Stimulated activated CD8-positive, alpha-beta memory T cell treated with anti-CD3 and anti-CD28 coated beads, Interleukin-15, amount 100 ng/mL, for 48 hours (primary cell): ENCODE data around the gene ZNRD2.

ENCODE experiments used
- DNase-seq, 2 donors: peaks; one replicate each; pipeline ENCODE4 v3.0.0-alpha.2; 2020; ENCODE audit warnings: low read depth in 2 of 2

ZNRD2 gene

DNA sequence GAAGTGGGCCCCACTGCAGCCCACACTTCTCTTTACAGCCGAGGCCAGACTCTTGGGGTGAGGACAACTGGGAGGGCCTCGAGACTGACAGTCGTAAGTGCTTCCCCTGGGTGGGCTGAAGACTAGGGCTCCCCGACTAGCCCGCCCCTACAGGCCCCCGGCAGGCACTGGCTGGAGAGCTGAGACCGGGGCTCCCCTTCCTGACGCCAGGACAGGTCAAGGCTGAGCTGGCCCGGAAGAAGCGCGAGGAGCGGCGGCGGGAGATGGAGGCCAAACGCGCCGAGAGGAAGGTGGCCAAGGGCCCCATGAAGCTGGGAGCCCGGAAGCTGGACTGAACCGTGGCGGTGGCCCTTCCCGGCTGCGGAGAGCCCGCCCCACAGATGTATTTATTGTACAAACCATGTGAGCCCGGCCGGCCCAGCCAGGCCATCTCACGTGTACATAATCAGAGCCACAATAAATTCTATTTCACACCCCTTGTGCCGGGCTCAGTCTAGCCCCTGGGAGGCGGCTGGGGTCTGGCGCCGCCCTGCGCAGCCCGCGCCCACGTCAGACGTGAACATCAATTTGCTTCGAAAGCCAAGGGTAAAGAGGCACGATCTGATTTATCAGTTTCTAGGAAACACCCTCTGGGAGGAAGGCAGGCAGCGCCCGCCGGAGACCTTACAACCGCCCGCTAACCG, 31.9 kb upstream of the ZNRD2 start:
- no peak for DNase-seq

DNA sequence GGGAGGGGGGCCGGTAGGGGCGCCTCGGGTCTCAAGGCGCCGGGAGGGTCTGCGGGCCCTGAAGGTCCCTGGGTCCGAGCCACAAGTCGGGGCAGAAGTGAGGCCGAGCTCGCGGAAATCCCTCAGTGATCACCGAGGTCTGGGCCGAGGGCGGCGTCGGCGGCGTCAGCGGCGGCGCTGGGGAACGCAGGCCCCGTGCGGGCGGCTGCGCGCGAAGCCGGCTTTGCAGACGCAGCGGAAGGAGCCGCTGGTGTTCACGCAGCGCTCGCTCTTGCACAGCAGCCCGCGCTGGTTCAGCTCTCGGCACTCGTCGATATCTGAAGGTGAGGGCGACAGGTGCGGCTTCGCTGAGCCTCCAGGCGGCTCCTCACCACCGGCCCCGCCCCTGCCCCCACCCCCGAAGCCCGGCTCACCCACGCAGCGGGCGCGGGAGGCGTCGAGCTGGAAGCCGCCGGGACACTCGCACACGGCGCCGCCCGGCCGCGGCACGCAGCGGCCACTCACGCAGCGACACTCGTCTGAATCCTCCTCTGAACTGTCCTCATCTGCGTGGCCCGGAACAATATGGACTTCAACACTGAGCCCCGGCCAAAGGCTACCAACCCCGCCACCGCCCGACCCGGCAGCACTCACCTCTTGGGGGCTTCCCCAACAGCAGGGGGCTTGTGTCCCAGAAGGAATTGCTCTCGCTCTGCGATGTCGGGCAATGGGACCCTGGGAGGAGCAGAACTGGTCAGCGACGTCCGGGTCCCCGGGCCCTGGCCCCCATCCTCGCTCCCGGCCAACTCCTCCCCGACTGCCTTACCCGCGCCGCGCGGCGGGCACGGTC, 31.1 kb upstream of the ZNRD2 start:
- no peak for DNase-seq

DNA sequence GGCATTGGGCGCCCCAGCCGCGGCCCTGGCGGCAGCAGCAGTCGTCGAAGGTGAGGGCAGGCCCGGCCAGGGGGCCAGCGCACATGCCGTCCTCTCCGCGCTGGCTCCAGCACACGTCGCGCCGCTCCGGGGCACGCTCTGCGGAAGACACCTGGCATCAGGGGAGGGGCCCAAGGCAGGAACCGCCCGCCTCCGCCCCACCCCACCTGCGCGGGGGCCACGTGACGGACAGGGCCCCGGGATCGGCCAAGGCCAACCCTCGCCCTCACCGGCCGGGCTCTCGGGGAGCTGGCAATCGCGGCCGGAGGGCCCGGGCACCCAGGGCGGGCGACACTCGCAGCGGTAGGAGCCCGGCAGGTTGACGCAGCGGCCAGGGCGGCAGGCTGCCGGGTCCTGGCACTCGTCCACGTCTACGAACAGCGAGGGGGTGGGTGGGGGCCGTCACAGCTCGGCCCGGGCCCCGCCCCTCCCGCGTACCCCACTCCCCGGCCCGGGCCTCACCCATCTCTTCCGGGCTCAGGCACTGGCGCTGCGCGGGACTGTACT, 30.5 kb upstream of the ZNRD2 start:
- DNase-seq: no peak

DNA sequence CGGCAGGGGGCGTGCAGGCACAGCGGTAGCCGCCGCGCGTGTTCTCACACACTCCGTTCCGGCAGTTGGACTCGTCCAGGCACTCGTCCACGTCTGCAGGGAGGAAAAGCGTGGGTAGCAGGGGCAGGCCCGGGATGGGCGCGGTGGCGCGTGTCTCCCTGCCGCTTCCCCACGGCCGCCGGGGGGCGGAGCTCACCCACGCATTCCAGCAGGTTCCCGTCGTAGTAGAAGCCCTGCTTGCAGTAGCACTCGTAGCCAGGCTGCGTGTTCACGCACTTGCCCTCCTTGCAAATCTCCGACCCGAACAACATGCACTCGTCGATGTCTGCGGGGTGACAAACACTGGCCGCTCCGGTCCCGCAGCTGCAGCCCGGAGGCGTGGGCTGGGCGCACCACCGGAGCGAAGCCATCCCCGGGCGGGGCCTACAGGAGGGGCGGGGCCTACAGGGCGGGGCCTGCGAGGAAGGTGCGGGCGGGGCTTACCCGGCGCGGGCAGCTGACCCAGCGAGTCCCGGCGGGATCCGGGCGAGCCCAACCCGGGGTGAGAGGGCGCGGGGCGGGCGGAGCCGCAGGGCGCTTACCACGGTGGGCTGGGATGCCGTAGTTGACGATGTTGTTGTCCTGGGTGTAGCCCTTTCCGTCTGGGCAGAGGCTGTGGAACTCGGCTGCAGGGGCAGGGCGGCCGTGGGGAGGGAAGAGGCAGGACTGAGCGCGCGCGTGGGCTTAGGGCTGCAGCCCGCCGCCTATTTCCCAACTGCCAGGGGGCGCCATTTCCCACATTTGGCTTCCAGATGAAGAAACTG, 29.8 kb upstream of the ZNRD2 start:
- peak; percentile 74 to 85 for DNase-seq

DNA sequence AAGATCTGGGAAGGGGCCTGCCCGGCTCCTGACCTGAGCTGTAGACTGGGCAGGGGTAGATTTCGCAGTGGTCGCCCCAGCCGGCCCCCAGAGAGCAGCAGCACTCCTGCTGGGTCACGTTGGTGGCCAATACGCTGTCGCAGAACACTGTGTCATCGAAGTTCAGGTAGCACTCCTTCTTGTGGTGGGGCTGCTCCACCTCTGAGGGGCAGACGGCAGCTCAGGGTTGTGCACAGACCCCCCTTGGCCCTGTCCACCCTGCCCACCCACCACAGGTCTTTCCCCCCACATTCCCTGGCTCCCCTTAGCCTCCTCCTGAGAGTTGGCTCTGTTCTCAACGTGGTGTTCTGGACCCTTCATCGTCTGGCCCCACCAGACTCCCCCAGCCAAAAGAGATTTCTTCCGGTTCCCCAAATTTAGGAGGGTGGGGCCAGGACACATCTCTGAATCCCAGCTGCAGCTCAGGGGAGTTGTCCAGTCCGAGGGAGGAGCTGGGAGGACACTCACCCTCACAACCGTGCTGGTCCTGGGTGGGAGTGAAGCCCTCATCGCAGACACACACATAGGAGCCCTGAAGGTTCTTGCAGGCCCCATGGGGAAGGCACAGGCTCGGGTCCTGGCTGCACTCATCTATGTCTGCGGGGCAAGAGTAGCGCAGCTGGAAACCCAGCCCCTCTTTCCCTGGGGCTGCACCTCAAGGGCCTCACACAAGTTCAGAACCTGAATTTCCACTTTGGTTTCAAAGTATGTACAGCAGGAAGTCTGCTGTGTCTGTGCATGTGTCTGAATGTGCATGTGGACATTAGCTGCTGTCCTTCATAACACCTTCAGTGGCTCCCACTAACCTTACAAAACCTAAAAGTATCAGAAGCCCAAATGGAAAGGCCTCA, 28.9 kb upstream of the ZNRD2 start:
- no peak for DNase-seq

DNA sequence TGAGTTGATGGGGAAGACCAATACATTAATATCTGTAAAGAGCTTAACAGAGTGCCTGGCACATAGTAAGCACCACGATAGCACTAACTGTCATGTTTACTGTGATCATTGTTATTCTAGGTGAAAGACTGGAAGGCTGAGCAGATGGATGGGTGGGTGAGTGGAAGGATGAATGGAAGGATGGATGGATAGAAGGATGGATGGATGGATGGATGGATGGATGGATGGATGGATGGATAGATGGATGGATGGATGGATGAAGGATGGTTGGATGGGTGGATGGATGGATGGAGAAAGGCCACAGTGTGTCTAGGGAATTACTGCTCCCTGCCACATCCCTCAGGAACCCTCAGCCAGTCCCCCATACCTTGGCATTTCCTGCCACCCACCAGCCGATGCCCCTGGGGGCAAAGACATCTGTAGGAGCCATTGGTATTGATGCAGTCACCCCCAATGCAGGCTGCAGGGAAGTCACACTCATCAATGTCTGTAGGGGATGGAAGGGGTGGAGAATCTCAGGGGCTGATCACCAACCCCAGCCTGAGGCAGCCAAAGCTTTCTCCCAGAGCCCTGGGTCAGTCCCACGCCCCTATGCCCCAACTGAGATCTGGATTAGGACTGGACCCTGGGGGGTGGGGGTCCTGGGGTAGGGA, 27.4 kb upstream of the ZNRD2 start:
- no peak for DNase-seq

DNA sequence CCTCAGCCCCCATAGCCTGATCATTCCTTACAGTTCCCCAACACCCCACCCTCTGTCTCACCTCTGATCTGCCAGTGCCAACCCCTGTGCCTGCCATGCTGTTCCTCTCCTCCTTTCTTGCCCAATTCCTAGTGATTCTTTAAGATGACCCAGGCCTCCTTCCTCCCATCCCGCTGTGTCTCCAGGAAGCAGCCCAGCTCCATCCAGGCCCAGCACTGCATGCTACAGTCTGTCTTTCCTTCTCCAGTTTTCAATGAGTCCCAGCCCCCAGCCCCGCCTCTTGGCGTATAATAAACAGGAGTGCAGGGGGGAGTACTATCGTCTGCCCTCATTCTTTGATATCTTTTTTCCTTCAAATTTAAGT, 24.4 kb upstream of the ZNRD2 start:
- no peak for DNase-seq

DNA sequence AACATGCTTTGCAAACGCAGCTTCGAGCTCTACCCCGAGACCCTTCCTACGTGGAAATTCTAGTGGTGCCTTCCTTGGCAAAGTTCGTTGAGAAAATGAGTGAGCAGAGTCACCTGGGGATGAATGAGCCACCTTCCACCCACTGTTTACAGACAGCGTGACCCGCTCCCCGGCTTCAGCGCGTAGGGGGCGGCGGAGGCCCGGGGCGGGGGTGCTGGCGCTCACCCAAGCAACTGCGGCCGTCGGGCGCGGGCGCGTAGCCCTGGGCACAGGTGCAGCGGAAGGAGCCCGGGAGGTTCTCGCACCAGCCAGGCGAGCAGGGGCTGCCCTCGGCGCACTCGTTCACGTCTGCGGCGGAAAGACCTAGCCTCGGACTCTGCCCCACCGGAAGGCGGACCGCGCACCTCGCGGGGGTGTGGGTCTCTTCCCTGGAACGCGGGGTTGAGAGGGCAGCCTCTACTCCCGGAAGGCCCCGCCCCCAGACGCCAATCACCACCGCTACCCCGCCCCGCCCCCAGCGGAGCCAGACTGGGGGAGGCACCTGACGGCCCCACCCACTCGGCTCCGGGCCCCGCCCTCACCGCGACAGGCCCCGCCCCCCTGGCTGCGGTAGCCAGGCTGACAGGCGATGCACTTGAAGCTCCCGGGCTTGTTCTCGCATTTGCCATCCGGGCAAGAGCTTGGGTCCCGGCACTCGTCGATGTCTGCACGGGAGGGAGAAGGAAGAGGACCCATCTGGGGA, 23.9 kb upstream of the ZNRD2 start:
- peak; percentile 95 to 96 for DNase-seq

DNA sequence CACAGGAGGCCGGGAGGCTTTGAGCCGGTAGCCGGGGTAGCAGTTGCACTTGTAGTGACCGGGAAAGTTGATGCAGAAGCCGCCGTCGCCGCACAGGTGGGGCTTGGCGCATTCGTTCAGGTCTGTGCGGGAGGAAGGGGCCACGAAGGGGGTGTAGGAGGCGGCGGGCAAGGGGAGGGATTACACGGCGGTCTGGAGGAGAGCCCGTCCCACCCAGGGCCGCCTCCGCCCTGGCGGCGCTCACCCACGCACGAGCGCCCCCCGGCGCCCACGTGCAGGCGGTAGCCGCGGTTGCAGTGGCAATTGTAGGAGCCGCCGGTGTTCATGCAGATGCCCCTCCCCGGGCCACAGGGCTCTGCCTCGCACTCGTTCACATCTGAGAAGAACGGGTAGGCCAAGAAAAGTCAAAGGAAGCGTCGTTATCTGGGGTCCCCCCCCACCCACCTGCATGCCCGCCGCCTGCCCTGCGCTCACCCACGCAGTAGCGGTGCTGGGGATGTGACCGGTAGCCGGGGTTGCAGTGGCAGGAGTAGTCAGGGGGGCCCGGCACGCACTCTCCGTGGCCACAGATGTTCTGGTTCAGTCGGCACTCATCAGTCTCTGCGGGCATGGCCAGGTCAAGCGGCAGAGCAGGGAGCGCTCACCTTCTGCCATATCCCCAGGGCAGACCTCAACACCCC, 22.7 kb upstream of the ZNRD2 start:
- no peak for DNase-seq

DNA sequence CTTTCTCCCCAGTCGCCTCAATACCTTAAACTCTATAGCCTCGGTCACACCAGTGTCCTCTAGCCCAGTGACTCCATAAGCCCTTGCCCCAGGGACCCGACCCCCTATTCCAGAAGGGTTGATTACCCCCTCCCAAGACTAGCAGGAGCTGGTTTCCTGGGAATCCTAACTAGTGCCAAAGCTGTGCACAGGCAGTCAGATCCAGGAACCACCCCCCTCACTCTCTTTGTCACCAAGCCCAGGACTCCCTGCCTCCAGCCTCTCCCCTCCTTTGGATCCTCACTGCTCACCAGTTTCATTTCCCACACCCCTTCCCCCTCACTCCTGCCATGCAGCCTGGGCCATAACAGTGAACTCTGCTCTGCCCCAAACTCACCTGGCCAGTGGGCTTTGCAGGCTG, 21.9 kb upstream of the ZNRD2 start:
- DNase-seq: no peak

DNA sequence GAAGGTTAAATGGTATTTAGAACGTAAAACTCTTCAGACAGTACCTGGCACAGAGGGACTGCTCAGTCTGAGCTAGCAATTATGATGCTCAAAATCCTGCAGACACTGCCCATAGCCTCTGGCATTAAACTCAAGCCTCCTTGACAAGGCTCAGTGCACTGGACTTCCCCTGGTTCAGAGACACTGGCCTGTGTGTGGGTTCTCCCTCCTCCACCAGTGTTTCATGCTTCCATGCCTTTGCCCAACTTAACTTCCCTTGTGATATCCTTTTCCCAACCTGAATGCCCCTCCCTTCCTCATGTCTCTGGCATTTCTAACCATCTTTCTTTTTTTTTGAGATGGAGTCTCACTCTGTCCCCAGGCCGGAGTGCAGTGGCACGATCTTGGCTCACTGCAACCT, 21.2 kb upstream of the ZNRD2 start:
- DNase-seq: no peak

DNA sequence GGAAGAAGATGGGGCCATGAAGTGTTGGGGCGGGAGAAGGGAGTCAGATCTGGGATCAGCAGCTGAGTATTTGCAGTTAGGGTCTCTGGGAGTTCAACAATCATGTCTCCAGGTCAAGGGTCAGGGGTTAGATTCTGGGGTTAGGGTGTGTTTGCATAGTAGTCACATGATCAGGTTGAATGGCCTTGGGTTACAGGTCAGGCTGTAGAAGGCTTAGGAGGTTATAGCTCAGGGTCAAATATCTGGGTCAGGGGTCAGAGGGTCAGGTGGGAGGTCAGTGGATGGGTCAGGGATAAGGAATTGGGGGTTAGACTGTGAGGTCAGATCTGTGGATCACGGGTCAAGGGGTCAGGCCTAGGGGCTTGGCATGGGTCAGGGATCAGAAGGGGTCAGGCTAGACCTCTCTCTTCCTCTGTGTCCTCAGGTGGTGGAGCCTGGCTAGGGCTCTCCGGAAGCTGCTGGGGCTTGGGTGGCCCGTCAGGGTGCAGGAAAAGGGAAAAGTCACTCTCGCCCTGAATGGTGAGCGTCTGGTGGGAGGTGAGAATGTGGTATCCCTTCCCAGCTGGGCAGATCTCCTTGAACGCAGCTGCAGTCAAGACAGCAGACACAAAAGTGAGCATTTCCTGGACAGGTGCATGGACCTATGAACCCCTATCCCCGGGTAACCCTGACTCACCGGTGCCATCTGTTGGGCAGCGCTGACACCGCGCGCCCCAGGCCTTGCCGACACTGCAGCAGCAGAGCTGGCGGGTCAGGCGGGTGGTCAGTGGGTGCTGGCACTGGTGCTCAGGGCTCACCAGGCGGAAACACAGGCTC, 18.5 kb upstream of the ZNRD2 start:
- DNase-seq: no peak

DNA sequence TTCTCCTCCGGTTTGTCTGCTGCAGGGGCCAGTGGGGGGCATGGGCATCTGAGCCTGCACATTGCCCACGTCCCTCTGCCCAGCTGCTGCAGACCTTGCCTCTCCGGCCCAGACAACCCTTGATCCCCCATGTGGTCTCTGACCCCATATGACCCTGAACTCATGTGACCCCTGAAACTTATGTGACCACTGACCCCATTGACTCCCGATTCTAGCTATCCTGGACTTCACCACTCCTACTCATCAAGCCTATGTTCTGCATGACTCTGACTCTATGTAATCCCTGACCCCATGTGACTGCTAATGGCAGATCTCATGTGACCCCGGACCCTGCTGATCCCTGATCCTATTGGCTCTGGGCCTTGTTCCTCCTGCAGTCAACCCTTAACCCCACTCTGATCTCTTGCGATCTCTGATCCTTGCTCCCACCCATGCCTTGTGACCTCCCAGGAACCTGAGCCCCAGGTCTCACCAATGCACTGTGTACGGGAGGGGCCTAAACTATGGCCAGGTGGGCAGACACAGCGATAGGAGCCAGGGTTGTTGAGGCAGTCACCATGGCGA, 17.8 kb upstream of the ZNRD2 start:
- no peak for DNase-seq

DNA sequence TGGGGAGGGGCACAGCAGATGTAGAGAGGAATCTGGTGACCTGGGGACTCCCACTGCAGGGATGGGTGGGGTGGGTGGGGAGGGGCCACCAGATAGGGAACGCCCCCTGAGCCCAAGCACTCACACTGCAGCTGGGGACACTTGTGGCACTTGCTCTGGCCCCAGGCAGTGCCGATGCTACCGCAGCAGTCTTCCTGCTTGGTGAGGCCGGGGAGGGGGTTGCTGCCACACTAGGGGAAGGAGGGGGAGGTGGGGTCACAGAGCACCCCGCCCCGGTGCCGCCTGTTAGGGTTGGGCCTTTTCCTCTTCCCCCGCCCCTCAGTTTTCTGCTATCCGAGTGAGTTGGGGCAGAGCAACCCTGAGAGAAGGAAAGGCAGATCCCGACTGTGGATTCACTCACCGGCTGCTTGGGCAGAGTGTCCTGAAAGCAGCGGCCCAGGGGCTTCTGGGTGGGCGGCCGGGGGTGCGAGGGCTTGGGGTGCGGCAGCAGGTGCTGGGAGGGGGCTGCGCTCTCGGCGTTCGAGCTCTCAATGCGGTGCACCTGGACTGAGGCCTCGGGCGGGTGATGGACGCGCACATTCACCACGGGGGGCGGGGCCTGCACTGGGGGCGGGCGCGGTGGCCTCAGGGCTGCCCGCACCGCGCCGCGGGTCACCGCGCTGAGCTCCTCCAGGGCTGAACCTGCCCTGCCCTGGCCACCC, 16.8 kb upstream of the ZNRD2 start:
- no peak for DNase-seq

DNA sequence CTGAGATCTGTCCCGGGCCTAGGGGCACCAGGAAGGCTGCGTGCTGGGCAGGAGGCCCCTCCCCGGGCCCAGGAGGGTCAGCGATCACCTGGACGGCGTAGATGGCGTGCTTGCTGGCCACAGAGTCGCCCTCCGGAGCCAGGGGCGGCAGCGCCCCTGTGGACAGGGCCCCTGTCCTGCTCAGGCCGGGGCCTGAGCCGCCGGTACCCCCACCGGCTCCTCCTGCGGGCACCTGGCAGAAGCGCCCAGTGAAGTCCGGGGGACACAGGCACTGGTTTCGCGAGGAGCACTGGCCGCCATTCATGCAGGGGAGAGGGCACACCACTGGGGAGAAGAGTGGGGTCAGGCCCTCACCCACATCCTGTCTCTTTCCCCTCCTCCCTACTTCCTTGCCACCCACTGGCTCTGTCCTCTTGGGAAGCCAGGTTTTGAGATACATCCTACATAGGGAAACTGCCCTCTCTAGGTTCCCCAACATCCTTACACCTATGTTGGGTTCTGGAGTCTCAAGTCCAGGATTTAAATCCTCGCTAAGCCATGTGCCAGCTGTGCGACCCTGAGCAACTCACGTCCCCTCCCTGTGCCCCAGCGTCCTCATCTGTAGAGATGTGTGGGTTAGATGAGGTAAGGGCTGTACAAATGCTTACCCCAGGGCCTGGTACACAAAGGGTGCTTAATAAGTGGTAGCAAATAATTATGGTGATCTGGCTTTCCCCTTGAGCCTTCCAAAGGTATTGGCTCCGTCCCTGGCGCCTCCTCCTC, 16.0 kb upstream of the ZNRD2 start:
- no peak for DNase-seq

DNA sequence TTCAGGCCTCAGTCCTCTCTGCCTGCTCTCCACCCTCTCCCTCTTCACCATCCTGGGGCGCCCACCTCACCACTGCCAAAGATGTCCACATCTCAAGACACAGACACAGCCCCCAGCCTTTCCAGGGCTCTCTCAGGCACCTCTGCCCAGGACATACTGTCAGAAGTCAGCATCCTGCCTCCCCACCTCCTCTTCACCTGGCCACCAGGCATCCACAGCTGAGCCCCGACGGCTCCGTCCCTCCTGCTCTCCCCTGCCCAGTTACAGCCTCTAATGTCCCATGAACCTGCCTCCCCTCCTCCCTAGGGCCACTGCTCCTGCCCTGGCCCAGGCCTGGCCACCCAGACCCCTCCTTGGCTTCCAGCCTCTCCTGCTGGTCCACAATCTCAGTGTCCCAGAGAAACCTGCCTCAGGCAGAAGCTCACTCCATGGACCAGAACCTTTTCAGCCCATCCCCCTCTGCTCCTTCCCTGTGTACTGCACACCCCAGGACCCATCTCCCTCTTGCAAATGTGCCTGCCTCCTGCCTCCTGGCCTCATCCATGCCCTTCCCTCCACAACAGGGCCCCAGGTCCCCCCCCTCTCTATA, 15.3 kb upstream of the ZNRD2 start:
- DNase-seq: no peak
